Tibial nerve (tissue), 4 donors: Measurements from ENCODE around the gene SEMA6B.

ENCODE experiments used
- EP300 ChIP-seq, 2 donors: sonication (generic); formaldehyde crosslinking; IDR thresholded peaks; one replicate each; pipeline ENCODE4 v1.6.1; 2017; ENCODE audit warnings: antibody characterized with exemption in 2 of 2, mild to moderate bottlenecking in 1 of 2
- POLR2A ChIP-seq, 2 donors: fragments of 450-650 bp; IDR thresholded peaks; one replicate each; pipeline ENCODE4 v1.6.1; 2017; ENCODE audit warnings: antibody characterized with exemption in 2 of 2, mild to moderate bottlenecking in 2 of 2, moderate library complexity in 2 of 2
- TF ChIP-seq, protein P1 (sequence below), 5 experiments: fragments of 200-600 bp in 3 of 5; fragments of 450-650 bp in 2 of 5; sonication (generic) in 3 of 5; IDR thresholded peaks; one replicate each; pipeline ENCODE4 v1.5.1; 2016 to 2019; ENCODE audit warnings: antibody characterized with exemption in 5 of 5, mild to moderate bottlenecking in 3 of 5, moderate library complexity in 2 of 5

DNA sequence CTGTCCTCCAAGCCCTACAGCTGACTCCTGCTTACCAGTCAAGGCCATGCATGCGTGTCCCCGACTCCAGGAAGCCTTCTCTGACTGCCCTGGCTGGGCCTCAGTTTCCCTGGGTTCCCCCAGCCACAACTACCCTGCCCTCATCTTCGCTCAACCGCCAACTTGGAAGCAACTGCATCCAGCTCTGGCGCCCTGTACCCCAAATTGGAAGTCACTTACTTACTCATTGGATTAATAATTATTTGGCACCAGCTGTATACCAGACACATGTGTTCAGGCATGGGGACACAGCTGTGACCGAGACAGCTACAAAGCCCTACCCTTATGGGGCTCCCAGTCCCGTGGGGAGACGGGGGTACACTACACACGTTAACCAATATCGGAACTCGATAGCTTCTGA is 10.9 kb upstream of the SEMA6B start:
- TF ChIP-seq, protein P1, sequence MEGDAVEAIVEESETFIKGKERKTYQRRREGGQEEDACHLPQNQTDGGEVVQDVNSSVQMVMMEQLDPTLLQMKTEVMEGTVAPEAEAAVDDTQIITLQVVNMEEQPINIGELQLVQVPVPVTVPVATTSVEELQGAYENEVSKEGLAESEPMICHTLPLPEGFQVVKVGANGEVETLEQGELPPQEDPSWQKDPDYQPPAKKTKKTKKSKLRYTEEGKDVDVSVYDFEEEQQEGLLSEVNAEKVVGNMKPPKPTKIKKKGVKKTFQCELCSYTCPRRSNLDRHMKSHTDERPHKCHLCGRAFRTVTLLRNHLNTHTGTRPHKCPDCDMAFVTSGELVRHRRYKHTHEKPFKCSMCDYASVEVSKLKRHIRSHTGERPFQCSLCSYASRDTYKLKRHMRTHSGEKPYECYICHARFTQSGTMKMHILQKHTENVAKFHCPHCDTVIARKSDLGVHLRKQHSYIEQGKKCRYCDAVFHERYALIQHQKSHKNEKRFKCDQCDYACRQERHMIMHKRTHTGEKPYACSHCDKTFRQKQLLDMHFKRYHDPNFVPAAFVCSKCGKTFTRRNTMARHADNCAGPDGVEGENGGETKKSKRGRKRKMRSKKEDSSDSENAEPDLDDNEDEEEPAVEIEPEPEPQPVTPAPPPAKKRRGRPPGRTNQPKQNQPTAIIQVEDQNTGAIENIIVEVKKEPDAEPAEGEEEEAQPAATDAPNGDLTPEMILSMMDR (IDR thresholded peaks at IDR 0.05): no peak
- TF ChIP-seq POLR2A (IDR thresholded peaks at IDR 0.05) (no peak), EP300 (IDR thresholded peaks at IDR 0.05) (no peak)
